ENCODE measurements around the gene SERPINI2. TPM values are rescaled to one million over a fixed set of nuclear protein-coding genes. Genes with fewer than 3 reads are reported as not detected.

SERPINI2 gene
- total and polyA plus RNA-seq, 2 of the 13 experiments (the other 11 are each of a cell fraction or from before 2014, with no cell fraction given) = not detected

DNA sequence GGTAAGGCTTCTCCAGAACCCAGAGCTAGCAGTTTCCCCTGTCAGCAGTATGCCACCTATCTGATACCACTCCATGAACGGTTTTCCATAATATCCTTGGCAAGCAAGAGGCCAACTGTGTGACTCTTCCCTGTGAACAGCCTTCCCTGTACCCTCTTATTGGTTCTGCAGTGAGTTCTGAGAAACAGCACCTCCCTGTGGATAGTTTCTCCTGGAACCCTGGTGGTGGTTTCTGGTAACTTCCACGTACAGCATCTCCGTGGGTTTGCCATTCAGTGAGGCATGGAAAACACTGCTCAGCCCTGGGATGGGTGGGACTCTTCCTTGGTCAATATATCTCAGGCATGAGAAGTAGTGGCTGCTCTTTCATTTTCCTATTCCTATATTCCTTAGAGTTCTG is 19.4 kb upstream of the SERPINI2 start:
- H3K4me3 ChIP-seq (replicated peaks in 1 of 3; ENCODE audit: insufficient read depth in 1 of 3, low read depth in 2 of 3, low read length in 3 of 3) = no peak overlapping the region
- H3K4me2 ChIP-seq (ENCODE audit: low read depth, low read length) = no peak overlapping the region
- CTCF ChIA-PET (ENCODE audit: low intra/inter-chr PET ratio, low total read pairs) = interaction anchor here (0.9 to 1.4 kb wide), 2 partner anchors 86 to 113 kb away, joined by 4 to 6 read pairs; partner anchors contain the start of gene ZBBX
- no peaks in the 10 kb centered on the region for H3K4me1 ChIP-seq (ENCODE audit: insufficient read depth, low read length)
- H3K9me3 ChIP-seq (ENCODE audit: low read length) = no peaks in the 10 kb centered on the region
- POLR2A ChIA-PET = no interaction called here
- no peak overlapping the region for H3K27ac ChIP-seq (ENCODE audit: extremely low read length, insufficient read depth, low read length)
- no peaks in the 10 kb centered on the region for H3K36me3 ChIP-seq (replicated peaks in 1 of 2; ENCODE audit: control insufficient read depth in 1 of 2, insufficient read depth in 2 of 2, low read length in 2 of 2)
- H2AFZ ChIP-seq (ENCODE audit: low read length) = no peak overlapping the region
- DNase-seq (ENCODE audit: low spot score) (peak; percentile 22), FAIRE-seq (peak; percentile 21), ATAC-seq (peak; percentile 100)
- no TSS peak for BruUV-seq (replicated peaks)
- H3K27me3 ChIP-seq (ENCODE audit: control insufficient read depth in 1 of 2, insufficient read depth in 2 of 2, low read length in 2 of 2) = no peaks in the 10 kb centered on the region
- TF ChIP-seq NR2F1 (CRISPR knock-in tag; IDR thresholded peaks at IDR 0.05) (no peak), SMC3 (IDR thresholded peaks at IDR 0.05; ENCODE audit: low read length) (peak; percentile 79), RAD21 (CRISPR knock-in tag; IDR thresholded peaks at IDR 0.05) (peak; percentile 52; the same call in 1 of the 2 replicates), SCMH1 (CRISPR knock-in tag; IDR thresholded peaks at IDR 0.05; ENCODE audit: borderline replicate concordance) (no peak), MAFG (CRISPR knock-in tag; IDR thresholded peaks at IDR 0.05) (no peak), STAG1 (CRISPR knock-in tag; IDR thresholded peaks at IDR 0.05) (peak; percentile 64), CTCF (CRISPR knock-in tag; IDR thresholded peaks at IDR 0.05) (peak; percentile 52)
- no peaks in the 10 kb centered on the region for H4K20me1 ChIP-seq (ENCODE audit: insufficient read depth, low read length)
- in situ Hi-C loops (cut with HindIII; ENCODE audit: extremely low pct_ligation_motif_present, low pct_unique_long_range_greater_than_20kb) (no loop called here), intact Hi-C loops (cut with micrococcal nuclease; ENCODE audit: unreplicated experiment) (loop anchor here (1.0 kb wide), 1 partner anchor 86 kb away; no protein-coding TSS in a partner anchor)
- 0% methylated on average over 1 of the region's 3 CpGs for WGBS (ENCODE audit: low lambda C conversion rate)
- no peaks in the 10 kb centered on the region for H3K79me2 ChIP-seq (ENCODE audit: insufficient read depth, low read length)
- H3K9ac ChIP-seq (ENCODE audit: insufficient read depth, low read depth, low read length) = no peak overlapping the region

DNA sequence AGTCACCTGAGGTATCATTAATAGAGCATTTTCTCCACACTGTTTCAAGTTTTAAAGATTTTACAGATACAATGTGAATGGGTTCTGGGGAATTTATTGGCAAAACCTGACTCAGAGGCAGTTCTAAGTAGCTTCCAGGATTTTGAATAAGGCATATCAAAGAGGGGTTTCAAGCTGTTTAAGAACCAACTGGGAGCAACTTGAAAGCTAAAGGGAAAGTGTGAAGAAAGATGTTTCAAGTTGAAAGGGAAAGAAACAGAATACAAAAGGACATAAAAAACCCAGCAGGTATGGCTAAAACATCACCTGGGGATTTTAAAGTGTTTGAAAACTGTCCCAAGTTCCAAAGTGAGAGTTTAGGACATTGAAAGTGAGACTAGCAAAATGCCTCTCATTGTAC is 17.8 kb upstream of the SERPINI2 start:
- FAIRE-seq (no peak), DNase-seq (ENCODE audit: low spot score) (no peak)
- intact Hi-C loops (cut with micrococcal nuclease; ENCODE audit: unreplicated experiment) = no loop called here
- no peak for TF ChIP-seq PREB (CRISPR knock-in tag; IDR thresholded peaks at IDR 0.05)
- no peak for TF ChIP-seq HNRNPLL (IDR thresholded peaks at IDR 0.05; ENCODE audit: low read depth, low read length, poor library complexity, severe bottlenecking)
- TF ChIP-seq, protein P1, sequence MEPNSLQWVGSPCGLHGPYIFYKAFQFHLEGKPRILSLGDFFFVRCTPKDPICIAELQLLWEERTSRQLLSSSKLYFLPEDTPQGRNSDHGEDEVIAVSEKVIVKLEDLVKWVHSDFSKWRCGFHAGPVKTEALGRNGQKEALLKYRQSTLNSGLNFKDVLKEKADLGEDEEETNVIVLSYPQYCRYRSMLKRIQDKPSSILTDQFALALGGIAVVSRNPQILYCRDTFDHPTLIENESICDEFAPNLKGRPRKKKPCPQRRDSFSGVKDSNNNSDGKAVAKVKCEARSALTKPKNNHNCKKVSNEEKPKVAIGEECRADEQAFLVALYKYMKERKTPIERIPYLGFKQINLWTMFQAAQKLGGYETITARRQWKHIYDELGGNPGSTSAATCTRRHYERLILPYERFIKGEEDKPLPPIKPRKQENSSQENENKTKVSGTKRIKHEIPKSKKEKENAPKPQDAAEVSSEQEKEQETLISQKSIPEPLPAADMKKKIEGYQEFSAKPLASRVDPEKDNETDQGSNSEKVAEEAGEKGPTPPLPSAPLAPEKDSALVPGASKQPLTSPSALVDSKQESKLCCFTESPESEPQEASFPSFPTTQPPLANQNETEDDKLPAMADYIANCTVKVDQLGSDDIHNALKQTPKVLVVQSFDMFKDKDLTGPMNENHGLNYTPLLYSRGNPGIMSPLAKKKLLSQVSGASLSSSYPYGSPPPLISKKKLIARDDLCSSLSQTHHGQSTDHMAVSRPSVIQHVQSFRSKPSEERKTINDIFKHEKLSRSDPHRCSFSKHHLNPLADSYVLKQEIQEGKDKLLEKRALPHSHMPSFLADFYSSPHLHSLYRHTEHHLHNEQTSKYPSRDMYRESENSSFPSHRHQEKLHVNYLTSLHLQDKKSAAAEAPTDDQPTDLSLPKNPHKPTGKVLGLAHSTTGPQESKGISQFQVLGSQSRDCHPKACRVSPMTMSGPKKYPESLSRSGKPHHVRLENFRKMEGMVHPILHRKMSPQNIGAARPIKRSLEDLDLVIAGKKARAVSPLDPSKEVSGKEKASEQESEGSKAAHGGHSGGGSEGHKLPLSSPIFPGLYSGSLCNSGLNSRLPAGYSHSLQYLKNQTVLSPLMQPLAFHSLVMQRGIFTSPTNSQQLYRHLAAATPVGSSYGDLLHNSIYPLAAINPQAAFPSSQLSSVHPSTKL (CRISPR knock-in tag; IDR thresholded peaks at IDR 0.05) = no peak
- TF ChIP-seq, protein P2, sequence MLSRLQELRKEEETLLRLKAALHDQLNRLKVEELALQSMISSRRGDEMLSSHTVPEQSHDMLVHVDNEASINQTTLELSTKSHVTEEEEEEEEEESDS (CRISPR knock-in tag; IDR thresholded peaks at IDR 0.05; ENCODE audit: borderline replicate concordance) = no peak

More for the DNA sequence above, 17.8 kb upstream of the SERPINI2 start:
- no peak overlapping the region for H3K9ac ChIP-seq (ENCODE audit: insufficient read depth, low read depth, low read length)
- no peak overlapping the region for H2AFZ ChIP-seq (ENCODE audit: low read length)
- H3K27ac ChIP-seq (ENCODE audit: extremely low read length, insufficient read depth, low read length) = no peak overlapping the region
- H3K36me3 ChIP-seq (replicated peaks in 1 of 2; ENCODE audit: control insufficient read depth in 1 of 2, insufficient read depth in 2 of 2, low read length in 2 of 2) = no peaks in the 10 kb centered on the region
- H3K79me2 ChIP-seq (ENCODE audit: insufficient read depth, low read length) = no peaks in the 10 kb centered on the region
- no peaks in the 10 kb centered on the region for H3K9me3 ChIP-seq (ENCODE audit: low read length)
- BruUV-seq (replicated peaks) = no TSS peak
- ChIA-PET CTCF (ENCODE audit: low intra/inter-chr PET ratio, low total read pairs) (no interaction called here), POLR2A (no interaction called here)
- H4K20me1 ChIP-seq (ENCODE audit: insufficient read depth, low read length) = no peaks in the 10 kb centered on the region
- no peak overlapping the region for H3K4me3 ChIP-seq (replicated peaks in 1 of 3; ENCODE audit: insufficient read depth in 1 of 3, low read depth in 2 of 3, low read length in 3 of 3)
- no peak for ATAC-seq
- H3K27me3 ChIP-seq (ENCODE audit: control insufficient read depth in 1 of 2, insufficient read depth in 2 of 2, low read length in 2 of 2) = no peaks in the 10 kb centered on the region
- no peaks in the 10 kb centered on the region for H3K4me1 ChIP-seq (ENCODE audit: insufficient read depth, low read length)
- H3K4me2 ChIP-seq (ENCODE audit: low read depth, low read length) = no peak overlapping the region
- in situ Hi-C loops (cut with HindIII; ENCODE audit: extremely low pct_ligation_motif_present, low pct_unique_long_range_greater_than_20kb) = no loop called here
